ENCODE measurements around the gene SCAMP1.
A peak's percentile ranks its signal among the peaks of the same experiment; 100 is the strongest.

The SCAMP1 gene

DNA sequence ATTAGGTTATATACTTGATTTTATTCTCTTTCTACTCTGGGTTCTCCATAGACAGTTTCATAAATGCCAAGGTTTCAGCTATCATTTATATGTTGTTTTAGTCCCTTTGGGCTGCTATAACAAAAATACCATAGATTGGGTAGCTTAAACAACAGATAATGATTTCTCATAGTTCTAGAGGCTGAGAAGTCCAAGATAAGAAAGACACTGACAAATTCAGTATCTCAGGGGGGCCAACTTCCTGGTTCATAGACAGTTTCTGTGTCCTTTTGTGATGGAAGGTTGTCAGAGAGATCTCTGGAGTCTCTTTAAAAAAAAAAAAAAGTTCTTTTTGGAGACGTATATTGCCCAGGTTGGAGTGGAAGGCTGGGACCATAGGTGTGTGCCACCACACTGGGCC lies 113.3 kb downstream of the SCAMP1 start:
- Histone ChIP-seq H3K9ac (ENCODE audit: low read length) (no peak overlapping the region), H3K27me3 (ENCODE audit: control insufficient read depth, insufficient read depth, low read length) (no peaks in the 10 kb centered on the region), H3K27ac (ENCODE audit: low read depth, low read length) (no peak overlapping the region), H3K36me3 (ENCODE audit: control insufficient read depth, insufficient read depth, low read length) (peaks cover 5% of the 10 kb centered on the region; the same call in 1 of the 2 replicates), H3K9me3 (ENCODE audit: control insufficient read depth, insufficient read depth, low read depth, low read length) (no peaks in the 10 kb centered on the region), H3K4me3 (ENCODE audit: low read depth, low read length) (no peak overlapping the region), H3K4me1 (ENCODE audit: control insufficient read depth, insufficient read depth, low read length) (no peaks in the 10 kb centered on the region)

DNA sequence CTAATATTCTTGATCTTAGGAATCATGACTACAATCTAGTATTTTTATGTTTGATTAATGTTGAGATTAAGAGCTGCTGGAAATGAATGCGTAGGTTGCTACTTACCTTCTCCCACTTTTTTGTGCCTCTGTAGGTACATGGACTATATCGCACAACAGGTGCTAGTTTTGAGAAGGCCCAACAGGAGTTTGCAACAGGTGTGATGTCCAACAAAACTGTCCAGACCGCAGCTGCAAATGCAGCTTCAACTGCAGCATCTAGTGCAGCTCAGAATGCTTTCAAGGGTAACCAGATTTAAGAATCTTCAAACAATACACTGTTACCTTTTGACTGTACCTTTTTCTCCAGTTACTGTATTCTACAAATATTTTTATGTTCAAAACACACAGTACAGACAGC lies 115.0 kb downstream of the SCAMP1 start:
- H3K4me3 ChIP-seq (ENCODE audit: low read depth, low read length): no peak overlapping the region
- no peaks in the 10 kb centered on the region for H3K27me3 ChIP-seq (ENCODE audit: control insufficient read depth, insufficient read depth, low read length)
- no peaks in the 10 kb centered on the region for H3K9me3 ChIP-seq (ENCODE audit: control insufficient read depth, insufficient read depth, low read depth, low read length)
- no peak overlapping the region for H3K27ac ChIP-seq (ENCODE audit: low read depth, low read length)
- H3K9ac ChIP-seq (ENCODE audit: low read length): no peak overlapping the region
- peaks cover 5% of the 10 kb centered on the region; the same call in 1 of the 2 replicates for H3K36me3 ChIP-seq (ENCODE audit: control insufficient read depth, insufficient read depth, low read length)
- H3K4me1 ChIP-seq (ENCODE audit: control insufficient read depth, insufficient read depth, low read length): no peaks in the 10 kb centered on the region

DNA sequence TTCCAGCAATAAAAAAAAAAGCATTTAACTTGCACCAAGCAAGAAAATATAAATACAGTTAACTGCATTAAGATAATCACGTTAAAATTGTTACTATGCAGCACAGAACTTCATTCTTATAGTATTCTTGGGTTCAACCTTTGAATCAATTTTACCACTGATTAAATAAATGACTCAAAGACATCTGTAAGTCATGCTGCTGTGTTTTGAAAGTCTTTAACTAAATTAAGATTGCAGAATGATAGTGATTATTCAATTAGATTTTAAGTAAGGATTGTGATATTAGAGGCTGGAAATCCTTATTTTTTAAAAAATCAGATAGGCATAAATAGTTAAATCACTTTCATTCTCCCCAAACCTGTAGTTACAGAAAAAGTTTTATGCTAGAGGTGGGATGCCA lies 116.4 kb downstream of the SCAMP1 start:
- Histone ChIP-seq H3K4me1 (ENCODE audit: control insufficient read depth, insufficient read depth, low read length) (no peaks in the 10 kb centered on the region), H3K27ac (ENCODE audit: low read depth, low read length) (no peak overlapping the region), H3K27me3 (ENCODE audit: control insufficient read depth, insufficient read depth, low read length) (no peaks in the 10 kb centered on the region), H3K9me3 (ENCODE audit: control insufficient read depth, insufficient read depth, low read depth, low read length) (no peaks in the 10 kb centered on the region), H3K9ac (ENCODE audit: low read length) (no peak overlapping the region), H3K4me3 (ENCODE audit: low read depth, low read length) (no peak overlapping the region), H3K36me3 (ENCODE audit: control insufficient read depth, insufficient read depth, low read length) (peaks cover 5% of the 10 kb centered on the region; the same call in 1 of the 2 replicates)

DNA sequence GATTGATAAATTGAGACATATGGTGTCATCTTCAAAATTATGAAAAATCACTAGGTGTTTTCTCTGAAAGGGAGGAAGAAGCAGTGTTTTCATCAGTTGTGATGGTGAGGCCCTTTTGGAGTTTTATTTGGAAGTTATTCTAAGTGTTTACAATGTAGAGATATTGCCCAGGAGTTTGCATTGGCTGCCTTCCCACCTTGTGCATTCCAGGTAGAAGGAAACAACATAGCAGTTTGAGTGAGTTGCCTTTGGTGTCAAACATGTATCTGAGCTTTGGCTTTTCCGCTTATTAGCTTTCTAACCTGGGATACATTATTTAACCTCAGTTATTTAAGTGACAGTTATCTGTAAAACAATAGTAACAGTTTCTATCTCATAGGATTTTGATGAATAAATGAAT lies 122.5 kb downstream of the SCAMP1 start:
- H3K4me3 ChIP-seq (ENCODE audit: low read depth, low read length): no peak overlapping the region
- no peak overlapping the region for H3K27ac ChIP-seq (ENCODE audit: low read depth, low read length)
- no peaks in the 10 kb centered on the region for H3K9me3 ChIP-seq (ENCODE audit: control insufficient read depth, insufficient read depth, low read depth, low read length)
- H3K36me3 ChIP-seq (ENCODE audit: control insufficient read depth, insufficient read depth, low read length): peaks cover 22% of the 10 kb centered on the region
- no peaks in the 10 kb centered on the region for H3K27me3 ChIP-seq (ENCODE audit: control insufficient read depth, insufficient read depth, low read length)
- no peaks in the 10 kb centered on the region for H3K4me1 ChIP-seq (ENCODE audit: control insufficient read depth, insufficient read depth, low read length)
- no peak overlapping the region for H3K9ac ChIP-seq (ENCODE audit: low read length)

DNA sequence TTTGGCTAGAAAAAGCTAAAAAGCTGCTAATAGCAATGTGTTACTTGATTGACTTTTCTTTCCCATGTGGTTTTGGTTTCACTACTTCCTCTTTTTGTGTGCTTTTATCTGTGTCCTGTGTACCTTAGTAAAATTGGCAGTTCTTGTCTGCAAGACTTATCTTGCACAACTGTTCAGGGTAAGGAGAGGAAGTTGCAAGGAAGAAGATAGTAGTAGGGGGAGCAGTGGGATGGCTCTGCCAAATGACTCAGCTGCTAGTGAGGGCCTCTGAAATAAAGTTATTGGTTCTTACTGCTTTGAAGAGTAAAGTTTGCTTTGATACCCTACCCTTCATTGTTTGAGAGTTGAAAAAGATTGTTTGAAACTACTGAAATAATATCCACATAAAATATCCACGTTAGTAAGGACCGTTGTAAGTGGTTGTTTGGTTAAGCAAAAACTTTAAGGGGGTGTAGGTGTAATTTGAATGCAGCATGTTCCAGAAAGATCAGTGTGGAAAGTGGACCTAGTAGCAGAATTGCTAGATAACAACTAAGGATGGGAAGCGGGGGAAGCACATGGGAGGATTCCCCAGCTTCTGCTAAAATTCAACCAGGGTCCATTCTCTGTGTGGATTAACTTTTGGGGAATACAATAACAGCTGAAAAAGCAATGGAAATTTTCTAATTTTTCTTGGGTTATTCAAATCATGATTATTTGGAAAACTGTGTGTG lies 123.5 kb downstream of the SCAMP1 start:
- Histone ChIP-seq H3K4me1 (ENCODE audit: control insufficient read depth, insufficient read depth, low read length) (no peaks in the 10 kb centered on the region), H3K9ac (ENCODE audit: low read length) (no peak overlapping the region), H3K36me3 (ENCODE audit: control insufficient read depth, insufficient read depth, low read length) (peaks cover 33% of the 10 kb centered on the region), H3K27me3 (ENCODE audit: control insufficient read depth, insufficient read depth, low read length) (no peaks in the 10 kb centered on the region), H3K4me3 (ENCODE audit: low read depth, low read length) (no peak overlapping the region), H3K27ac (ENCODE audit: low read depth, low read length) (no peak overlapping the region), H3K9me3 (ENCODE audit: control insufficient read depth, insufficient read depth, low read depth, low read length) (no peaks in the 10 kb centered on the region)

DNA sequence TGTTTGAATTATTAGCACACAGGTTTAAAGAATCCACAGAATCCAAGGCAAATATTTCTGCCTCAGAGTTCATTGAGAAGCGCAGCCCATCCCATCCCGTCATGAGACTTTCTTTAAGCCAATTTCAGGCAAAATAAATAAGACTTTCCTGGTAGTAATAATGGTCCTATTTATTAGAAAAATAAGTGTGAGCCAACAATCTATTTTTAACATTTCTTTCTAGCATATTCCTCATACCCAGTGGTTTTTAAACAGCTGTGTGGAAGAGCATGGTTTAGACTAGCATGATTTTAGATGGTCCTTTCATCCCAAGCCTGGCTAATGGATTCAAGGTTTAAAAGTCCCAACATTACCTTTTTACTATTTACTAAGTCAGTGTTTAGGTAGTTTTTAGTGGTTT lies 125.8 kb downstream of the SCAMP1 start:
- H3K27me3 ChIP-seq (ENCODE audit: control insufficient read depth, insufficient read depth, low read length): no peaks in the 10 kb centered on the region
- H3K9ac ChIP-seq (ENCODE audit: low read length): no peak overlapping the region
- peaks cover 35% of the 10 kb centered on the region for H3K36me3 ChIP-seq (ENCODE audit: control insufficient read depth, insufficient read depth, low read length)
- no peak overlapping the region for H3K27ac ChIP-seq (ENCODE audit: low read depth, low read length)
- H3K9me3 ChIP-seq (ENCODE audit: control insufficient read depth, insufficient read depth, low read depth, low read length): no peaks in the 10 kb centered on the region
- no peak overlapping the region for H3K4me3 ChIP-seq (ENCODE audit: low read depth, low read length)
- peaks cover 1% of the 10 kb centered on the region; the same call in 1 of the 2 replicates for H3K4me1 ChIP-seq (ENCODE audit: control insufficient read depth, insufficient read depth, low read length)

DNA sequence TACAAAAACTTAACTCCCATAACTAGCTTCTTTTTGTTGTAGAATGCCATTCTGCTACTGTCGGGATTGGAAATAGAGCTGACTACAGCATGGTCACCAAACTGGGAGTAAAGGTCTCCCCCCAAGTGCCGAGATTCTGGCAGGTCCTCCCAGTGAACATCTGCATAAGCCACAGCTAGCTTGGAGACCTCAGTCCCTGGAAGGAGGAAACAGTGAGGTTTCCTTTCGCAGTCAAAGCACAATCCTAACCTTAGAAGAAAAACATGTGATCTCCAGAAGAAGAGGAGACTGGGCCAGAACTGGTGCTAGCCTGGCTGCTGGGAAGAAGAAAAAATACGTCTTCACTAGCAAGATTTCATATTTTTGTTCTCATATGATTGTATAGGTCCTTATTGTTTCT lies 127.4 kb downstream of the SCAMP1 start:
- Histone ChIP-seq H3K9me3 (ENCODE audit: control insufficient read depth, insufficient read depth, low read depth, low read length) (no peaks in the 10 kb centered on the region), H3K9ac (ENCODE audit: low read length) (no peak overlapping the region), H3K36me3 (ENCODE audit: control insufficient read depth, insufficient read depth, low read length) (peaks cover 35% of the 10 kb centered on the region), H3K4me1 (ENCODE audit: control insufficient read depth, insufficient read depth, low read length) (peaks cover 6% of the 10 kb centered on the region; the same call in 1 of the 2 replicates), H3K27me3 (ENCODE audit: control insufficient read depth, insufficient read depth, low read length) (no peaks in the 10 kb centered on the region), H3K4me3 (ENCODE audit: low read depth, low read length) (no peak overlapping the region), H3K27ac (ENCODE audit: low read depth, low read length) (no peak overlapping the region)

DNA sequence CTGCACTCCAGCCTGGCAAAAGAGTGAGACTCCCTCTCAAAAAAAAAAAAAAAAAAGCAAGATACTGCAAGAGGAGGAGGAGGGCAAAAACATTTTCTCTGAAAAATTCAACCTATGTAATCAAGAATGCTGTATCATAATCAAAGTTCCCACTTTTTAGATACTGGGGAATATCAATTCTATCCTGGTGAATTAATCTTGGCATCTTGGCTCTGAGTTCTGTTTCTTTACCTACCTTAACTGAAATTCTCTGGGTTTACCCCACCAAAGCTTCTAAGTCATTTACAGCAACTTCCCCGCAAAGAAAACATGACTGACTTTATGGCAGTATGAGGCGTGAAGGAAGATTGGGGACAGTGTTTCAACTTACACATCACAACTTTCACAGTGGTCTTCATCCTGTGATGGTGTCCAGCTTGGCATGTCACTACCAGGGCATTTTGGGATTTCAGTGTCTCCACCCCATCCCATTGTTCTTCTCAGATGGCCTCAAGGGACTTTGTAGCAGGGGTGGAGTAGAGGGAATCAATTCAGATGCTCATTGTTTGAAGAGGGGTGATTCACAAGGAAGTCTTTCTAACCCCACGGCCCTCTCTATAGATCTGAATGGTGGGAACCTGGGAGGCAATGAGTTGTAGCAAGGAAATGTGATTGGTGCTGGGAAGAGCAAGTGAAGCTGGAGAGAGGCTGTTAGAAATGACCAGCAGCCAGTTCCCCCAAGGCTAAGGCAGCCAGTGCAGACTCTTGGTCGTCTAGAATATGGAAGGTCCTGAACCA lies 130.5 kb downstream of the SCAMP1 start:
- Histone ChIP-seq H3K9me3 (ENCODE audit: control insufficient read depth, insufficient read depth, low read depth, low read length) (no peaks in the 10 kb centered on the region), H3K4me3 (ENCODE audit: low read depth, low read length) (no peak overlapping the region), H3K36me3 (ENCODE audit: control insufficient read depth, insufficient read depth, low read length) (peaks cover 28% of the 10 kb centered on the region), H3K27ac (ENCODE audit: low read depth, low read length) (no peak overlapping the region), H3K9ac (ENCODE audit: low read length) (no peak overlapping the region), H3K4me1 (ENCODE audit: control insufficient read depth, insufficient read depth, low read length) (peaks cover 17% of the 10 kb centered on the region), H3K27me3 (ENCODE audit: control insufficient read depth, insufficient read depth, low read length) (no peaks in the 10 kb centered on the region)

DNA sequence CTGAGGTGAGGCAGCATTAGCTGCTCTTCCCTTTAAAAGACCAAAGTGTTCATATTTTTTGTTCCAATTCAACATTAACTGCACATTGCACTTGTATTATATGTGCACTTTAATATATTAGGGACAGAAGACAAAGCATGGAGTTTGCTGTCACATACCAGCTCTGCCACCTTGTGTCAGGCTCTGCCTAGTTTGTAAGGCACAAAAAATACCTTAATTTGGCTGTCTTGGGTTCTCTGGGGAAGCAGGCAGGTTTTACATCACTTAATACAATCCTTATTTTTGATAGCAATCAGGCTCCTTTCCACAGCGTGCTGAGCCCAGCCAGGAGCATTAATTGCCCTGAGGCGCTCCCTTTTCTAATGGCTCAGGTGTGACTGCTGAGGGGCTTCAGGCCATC lies 131.8 kb downstream of the SCAMP1 start:
- H3K27me3 ChIP-seq (ENCODE audit: control insufficient read depth, insufficient read depth, low read length): no peaks in the 10 kb centered on the region
- H3K27ac ChIP-seq (ENCODE audit: low read depth, low read length): no peak overlapping the region
- H3K9ac ChIP-seq (ENCODE audit: low read length): no peak overlapping the region
- no peaks in the 10 kb centered on the region for H3K9me3 ChIP-seq (ENCODE audit: control insufficient read depth, insufficient read depth, low read depth, low read length)
- H3K4me3 ChIP-seq (ENCODE audit: low read depth, low read length): no peak overlapping the region
- peaks cover 19% of the 10 kb centered on the region for H3K36me3 ChIP-seq (ENCODE audit: control insufficient read depth, insufficient read depth, low read length)
- peaks cover 29% of the 10 kb centered on the region for H3K4me1 ChIP-seq (ENCODE audit: control insufficient read depth, insufficient read depth, low read length)

DNA sequence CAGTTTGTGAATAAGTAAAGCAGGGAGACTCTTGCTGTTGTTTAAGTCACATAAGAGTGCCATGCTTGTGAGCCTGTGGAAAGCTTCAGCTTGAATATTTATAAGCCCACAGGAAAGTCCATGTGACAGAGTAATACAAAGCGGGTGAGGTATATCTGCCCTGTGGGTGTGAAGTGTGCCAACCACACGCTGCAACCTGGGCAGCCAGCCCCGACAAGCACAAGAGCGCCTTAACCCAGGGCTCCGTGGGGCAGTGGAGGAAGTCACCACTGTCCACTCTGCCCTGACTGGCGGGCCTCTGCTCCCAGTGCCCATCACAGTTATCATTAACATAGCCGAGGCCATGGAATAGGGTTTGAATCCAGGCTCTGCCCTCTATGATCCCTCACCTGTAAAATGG lies 132.2 kb downstream of the SCAMP1 start:
- Histone ChIP-seq H3K27ac (ENCODE audit: low read depth, low read length) (no peak overlapping the region), H3K9ac (ENCODE audit: low read length) (no peak overlapping the region), H3K4me1 (ENCODE audit: control insufficient read depth, insufficient read depth, low read length) (peaks cover 30% of the 10 kb centered on the region)

DNA sequence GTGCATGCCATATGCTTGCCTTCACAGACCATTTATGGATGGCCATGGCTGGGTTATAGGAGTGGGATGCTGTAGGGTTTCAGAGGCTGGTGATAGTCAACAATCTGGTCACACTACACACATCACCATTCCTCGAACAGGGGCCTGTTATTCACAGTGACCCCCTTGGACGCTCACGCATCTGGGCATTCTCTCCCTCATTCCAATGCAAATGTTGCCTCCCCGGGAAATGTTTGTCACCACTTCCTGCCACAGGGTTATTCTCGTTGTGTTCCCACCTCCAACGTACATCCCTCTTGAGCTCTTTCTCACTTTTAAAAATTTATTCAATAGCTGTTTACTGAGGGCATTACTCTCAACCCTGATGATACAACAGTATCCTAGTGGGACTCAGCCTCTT lies 135.4 kb downstream of the SCAMP1 start:
- Histone ChIP-seq H3K4me1 (ENCODE audit: control insufficient read depth, insufficient read depth, low read length) (peaks cover 46% of the 10 kb centered on the region), H3K27ac (ENCODE audit: low read depth, low read length) (peak overlapping the region; percentile 57), H3K4me3 (ENCODE audit: low read depth, low read length) (peak overlapping the region; percentile 30), H3K36me3 (ENCODE audit: control insufficient read depth, insufficient read depth, low read length) (no peaks in the 10 kb centered on the region), H3K27me3 (ENCODE audit: control insufficient read depth, insufficient read depth, low read length) (no peaks in the 10 kb centered on the region), H3K9me3 (ENCODE audit: control insufficient read depth, insufficient read depth, low read depth, low read length) (no peaks in the 10 kb centered on the region), H3K9ac (ENCODE audit: low read length) (peak overlapping the region; percentile 32)

More for the DNA sequence above, 132.2 kb downstream of the SCAMP1 start:
- Histone ChIP-seq H3K4me3 (ENCODE audit: low read depth, low read length) (no peak overlapping the region), H3K36me3 (ENCODE audit: control insufficient read depth, insufficient read depth, low read length) (peaks cover 15% of the 10 kb centered on the region), H3K9me3 (ENCODE audit: control insufficient read depth, insufficient read depth, low read depth, low read length) (no peaks in the 10 kb centered on the region), H3K27me3 (ENCODE audit: control insufficient read depth, insufficient read depth, low read length) (no peaks in the 10 kb centered on the region)

Measured in HUES6 (cell line).